LNCAP (cell line): ENCODE results near the gene TLE6.

Experiments
- TF ChIP-seq, protein P1 (sequence below): fragments of 450-650 bp; IDR thresholded peaks from 2 replicates; pipeline ENCODE4 v1.5.1; 2017; ENCODE audit warnings: mild to moderate bottlenecking

The TLE6 gene

DNA sequence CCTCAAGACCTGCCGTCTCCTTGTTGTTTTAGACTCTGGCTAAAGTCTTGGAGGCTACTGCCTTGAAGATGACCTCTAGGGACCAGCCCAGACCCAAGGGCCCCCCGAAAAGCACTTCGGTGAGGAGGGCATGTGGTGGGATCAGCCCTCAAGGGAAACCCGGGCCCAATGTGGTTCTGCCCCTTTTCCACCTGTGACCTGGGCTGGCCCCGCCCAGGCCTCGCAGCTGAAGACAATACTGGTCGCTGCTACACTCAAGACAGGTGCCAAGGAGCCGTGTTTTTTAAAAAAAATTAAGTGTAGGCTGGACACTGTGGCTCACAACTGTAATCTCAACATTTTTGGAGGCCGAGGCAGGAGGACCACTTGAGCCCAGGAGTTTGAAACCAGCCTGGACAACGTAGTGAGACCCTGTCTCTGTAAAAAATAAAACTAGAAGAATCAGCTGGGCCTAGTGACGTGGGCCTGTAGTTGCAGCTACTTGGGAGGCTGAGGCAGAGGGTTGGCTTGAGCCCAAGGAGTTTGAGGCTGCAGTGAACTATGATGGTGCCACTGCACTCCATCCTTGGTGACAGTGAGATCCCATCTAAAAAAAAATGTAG lies 903 bp downstream of the TLE6 start:
- TF ChIP-seq, protein P1, sequence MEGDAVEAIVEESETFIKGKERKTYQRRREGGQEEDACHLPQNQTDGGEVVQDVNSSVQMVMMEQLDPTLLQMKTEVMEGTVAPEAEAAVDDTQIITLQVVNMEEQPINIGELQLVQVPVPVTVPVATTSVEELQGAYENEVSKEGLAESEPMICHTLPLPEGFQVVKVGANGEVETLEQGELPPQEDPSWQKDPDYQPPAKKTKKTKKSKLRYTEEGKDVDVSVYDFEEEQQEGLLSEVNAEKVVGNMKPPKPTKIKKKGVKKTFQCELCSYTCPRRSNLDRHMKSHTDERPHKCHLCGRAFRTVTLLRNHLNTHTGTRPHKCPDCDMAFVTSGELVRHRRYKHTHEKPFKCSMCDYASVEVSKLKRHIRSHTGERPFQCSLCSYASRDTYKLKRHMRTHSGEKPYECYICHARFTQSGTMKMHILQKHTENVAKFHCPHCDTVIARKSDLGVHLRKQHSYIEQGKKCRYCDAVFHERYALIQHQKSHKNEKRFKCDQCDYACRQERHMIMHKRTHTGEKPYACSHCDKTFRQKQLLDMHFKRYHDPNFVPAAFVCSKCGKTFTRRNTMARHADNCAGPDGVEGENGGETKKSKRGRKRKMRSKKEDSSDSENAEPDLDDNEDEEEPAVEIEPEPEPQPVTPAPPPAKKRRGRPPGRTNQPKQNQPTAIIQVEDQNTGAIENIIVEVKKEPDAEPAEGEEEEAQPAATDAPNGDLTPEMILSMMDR, result no peak

- TF ChIP-seq, protein P1, result no peak
Measured at GRCh38 chr19:2978772-2979171, 1.4 kb downstream of the TLE6 start.

DNA sequence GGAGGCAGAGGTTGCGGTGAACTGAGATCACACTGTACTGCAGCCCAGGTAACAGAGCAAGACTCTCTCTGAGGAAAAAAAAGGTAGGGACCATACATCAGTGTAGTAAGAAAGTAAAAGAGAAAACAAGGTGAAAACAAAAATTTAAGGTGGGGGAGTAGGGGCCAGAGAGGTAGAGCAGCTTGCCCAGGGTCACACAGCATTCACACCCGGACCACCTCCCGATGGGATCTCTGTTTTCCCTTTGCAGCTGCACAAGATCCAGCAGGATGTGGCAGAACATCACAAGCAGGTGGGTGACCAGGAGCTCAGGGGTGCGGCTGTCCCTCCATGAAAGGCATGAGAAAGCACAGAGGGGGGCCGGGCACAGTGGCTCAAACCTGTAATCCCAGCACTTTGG lies 4.5 kb downstream of the TLE6 start:
- TF ChIP-seq, protein P1, result no peak

- TF ChIP-seq, protein P1, result no peak
Measured at GRCh38 chr19:2982561-2982960, 5.2 kb downstream of the TLE6 start.

GRCh38 chr19:2982983-2983350 lies 5.6 kb downstream of the TLE6 start:
- TF ChIP-seq, protein P1, result no peak

- TF ChIP-seq, protein P1, result no peak
Measured at GRCh38 chr19:2983351-2984214, 6.2 kb downstream of the TLE6 start.

GRCh38 chr19:2984215-2984528 lies 6.8 kb downstream of the TLE6 start:
- TF ChIP-seq, protein P1, result no peak
